Panc1 (cell line): ENCODE results near the gene CNNM2.

ENCODE experiments used
- CTCF ChIP-seq: fragments of 450-650 bp; IDR thresholded peaks from 2 replicates; pipeline ENCODE4 v1.5.1; 2017; ENCODE audit warnings: mild to moderate bottlenecking
- POLR2AphosphoS5 ChIP-seq: IDR thresholded peaks from 2 replicates; pipeline ENCODE4 v1.6.1; 2012; ENCODE audit warnings: mild to moderate bottlenecking, low read depth, low read length, moderate library complexity
- REST ChIP-seq, 2 experiments: IDR thresholded peaks; 2 replicates each; pipeline ENCODE4 v1.6.1; 2011 to 2012; ENCODE audit warnings: low read depth in 2 of 2, control low read depth in 1 of 2, low read length in 1 of 2, mild to moderate bottlenecking in 1 of 2, moderate library complexity in 1 of 2; ENCODE audit not compliant: insufficient read depth in 1 of 2
- SIN3A ChIP-seq: IDR thresholded peaks from 2 replicates; pipeline ENCODE4 v1.6.1; 2012; ENCODE audit warnings: low read depth, mild to moderate bottlenecking, low read length, moderate library complexity, borderline replicate concordance; ENCODE audit not compliant: insufficient read depth

GRCh38 chr10:103064956-103065355 lies 146.9 kb downstream of the CNNM2 start:
- TF ChIP-seq POLR2AphosphoS5 = no peak
- no peak for TF ChIP-seq CTCF
- TF ChIP-seq SIN3A = no peak
- TF ChIP-seq REST (IDR thresholded peaks at IDR 0.05; ENCODE audit: insufficient read depth in 1 of 2, low read depth in 2 of 2, low read length in 1 of 2) = no peak
